Activated CD8-positive, alpha-beta memory T cell treated with anti-CD3 and anti-CD28 coated beads, Interleukin-2, amount 50 U/mL, for 24 hours (primary cell): ENCODE data around the gene KCTD7.
"Not testable (repeated sequence)": the region's sequence is repeated elsewhere in the genome, so short reads cannot be mapped to it uniquely, and the experiment has no call there.

Experiments
- DNase-seq: peaks from one replicate; pipeline ENCODE4 v3.0.0-alpha.2; 2020; ENCODE audit errors: extremely low read depth

Gene KCTD7

GRCh38 chr7:66654275-66655112 is 25.8 kb downstream of the KCTD7 start:
- peak; percentile 91 for DNase-seq

GRCh38 chr7:66655113-66655806 is 26.6 kb downstream of the KCTD7 start:
- DNase-seq: not testable (repeated sequence)

GRCh38 chr7:66655826-66656485 is 27.3 kb downstream of the KCTD7 start:
- not testable (repeated sequence) for DNase-seq

GRCh38 chr7:66657798-66658197 is 29.1 kb downstream of the KCTD7 start:
- no peak for DNase-seq

GRCh38 chr7:66662646-66663264 is 34.1 kb downstream of the KCTD7 start:
- no peak for DNase-seq

- no peak for DNase-seq
Measured at GRCh38 chr7:66664590-66665293, 36.1 kb downstream of the KCTD7 start.

GRCh38 chr7:66666313-66666952 is 37.8 kb downstream of the KCTD7 start:
- DNase-seq: no peak

GRCh38 chr7:66667023-66667728 is 38.5 kb downstream of the KCTD7 start:
- no peak for DNase-seq

GRCh38 chr7:66668112-66668511 is 39.4 kb downstream of the KCTD7 start:
- DNase-seq: no peak

GRCh38 chr7:66668677-66669076 is 40.0 kb downstream of the KCTD7 start:
- DNase-seq: no peak

GRCh38 chr7:66669088-66669487 is 40.4 kb downstream of the KCTD7 start:
- no peak for DNase-seq

GRCh38 chr7:66669496-66669895 is 40.8 kb downstream of the KCTD7 start:
- DNase-seq: no peak

GRCh38 chr7:66671034-66671433 is 42.4 kb downstream of the KCTD7 start:
- DNase-seq: no peak

GRCh38 chr7:66671486-66671885 is 42.8 kb downstream of the KCTD7 start:
- DNase-seq: not testable (repeated sequence)

GRCh38 chr7:66672432-66673123 is 43.9 kb downstream of the KCTD7 start:
- DNase-seq: not testable (repeated sequence)

GRCh38 chr7:66673124-66673640 is 44.5 kb downstream of the KCTD7 start:
- not testable (repeated sequence) for DNase-seq

GRCh38 chr7:66679633-66680244 is 51.1 kb downstream of the KCTD7 start:
- no peak for DNase-seq

GRCh38 chr7:66681491-66682349 is 53.0 kb downstream of the KCTD7 start:
- DNase-seq: peak; percentile 90
